IMR-90 (cell line): ENCODE results near the gene RHOD.

ENCODE experiments used
- BHLHE40 ChIP-seq: fragments of 150-350 bp; IDR thresholded peaks from 2 replicates; pipeline ENCODE4 v1.6.1; 2016; ENCODE audit warnings: mild to moderate bottlenecking, low read depth, low read length
- CEBPB ChIP-seq: IDR thresholded peaks from 2 replicates; pipeline ENCODE4 v1.6.1; 2012; ENCODE audit warnings: low read depth, low read length, improper control_type of control experiment
- CHD1 ChIP-seq: IDR thresholded peaks from 2 replicates; pipeline ENCODE4 v1.6.1; 2012; ENCODE audit warnings: low read depth, low read length, improper control_type of control experiment
- ELK1 ChIP-seq: fragments of 150-350 bp; IDR thresholded peaks from 2 replicates; pipeline ENCODE4 v1.6.1; 2016; ENCODE audit warnings: low read depth, mild to moderate bottlenecking, low read length, moderate library complexity, borderline replicate concordance
- FOS ChIP-seq: fragments of 150-350 bp; IDR thresholded peaks from 2 replicates; pipeline ENCODE4 v1.6.1; 2016; ENCODE audit warnings: low read depth, low read length
- MAFK ChIP-seq: IDR thresholded peaks from 2 replicates; pipeline ENCODE4 v1.6.1; 2012; ENCODE audit warnings: low read depth, low read length, improper control_type of control experiment
- MAZ ChIP-seq: IDR thresholded peaks from 2 replicates; pipeline ENCODE4 v1.6.1; 2012; ENCODE audit warnings: low read depth, mild to moderate bottlenecking, low read length, improper control_type of control experiment, moderate library complexity, borderline replicate concordance
- POLR2A ChIP-seq: IDR thresholded peaks from 2 replicates; pipeline ENCODE4 v1.6.1; 2012; ENCODE audit warnings: mild to moderate bottlenecking, low read depth, low read length
- RAD21 ChIP-seq: IDR thresholded peaks from 2 replicates; pipeline ENCODE4 v1.6.1; 2012; ENCODE audit warnings: low read length, improper control_type of control experiment
- RCOR1 ChIP-seq: IDR thresholded peaks from 2 replicates; pipeline ENCODE4 v1.6.1; 2012; ENCODE audit warnings: mild to moderate bottlenecking, low read length, improper control_type of control experiment; ENCODE audit not compliant: insufficient replicate concordance
- RFX5 ChIP-seq: IDR thresholded peaks from 2 replicates; pipeline ENCODE4 v1.8.0; 2012; ENCODE audit warnings: low read depth, mild to moderate bottlenecking, low read length, moderate library complexity
- SMC3 ChIP-seq: fragments of 150-350 bp; IDR thresholded peaks from 2 replicates; pipeline ENCODE4 v1.6.1; 2016; ENCODE audit warnings: low read depth, mild to moderate bottlenecking, antibody characterized with exemption, low read length, moderate library complexity
- TF ChIP-seq, protein P1 (sequence below): conservative IDR thresholded peaks from 2 replicates; pipeline ENCODE4 v1.5.1; 2012; ENCODE audit warnings: mild to moderate bottlenecking, low read depth, low read length, improper control_type of control experiment
- TF ChIP-seq, protein P2 (sequence below): fragments of 150-350 bp; IDR thresholded peaks from 2 replicates; pipeline ENCODE4 v1.6.1; 2017; ENCODE audit warnings: mild to moderate bottlenecking, antibody characterized with exemption, low read length, low read depth

DNA sequence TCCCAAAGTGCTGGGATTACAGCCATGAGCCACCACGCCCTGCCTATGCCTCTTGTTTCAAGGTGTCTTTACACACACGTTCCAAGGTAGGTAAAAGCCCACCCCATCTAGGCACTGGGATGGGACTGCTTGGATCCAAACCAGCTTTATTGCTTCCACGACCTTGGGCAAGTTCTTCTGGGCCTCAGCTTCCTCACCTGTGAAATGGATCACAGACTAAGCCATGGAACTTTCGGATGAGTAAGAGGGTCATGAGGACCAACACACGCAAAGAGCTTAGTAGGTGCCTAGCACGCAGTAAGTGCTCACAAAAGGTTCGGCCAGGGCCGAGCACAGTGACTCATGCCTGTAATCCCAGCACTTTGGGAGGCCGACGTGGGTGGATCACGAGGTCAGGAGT is 15.6 kb downstream of the RHOD start:
- TF ChIP-seq, protein P1, sequence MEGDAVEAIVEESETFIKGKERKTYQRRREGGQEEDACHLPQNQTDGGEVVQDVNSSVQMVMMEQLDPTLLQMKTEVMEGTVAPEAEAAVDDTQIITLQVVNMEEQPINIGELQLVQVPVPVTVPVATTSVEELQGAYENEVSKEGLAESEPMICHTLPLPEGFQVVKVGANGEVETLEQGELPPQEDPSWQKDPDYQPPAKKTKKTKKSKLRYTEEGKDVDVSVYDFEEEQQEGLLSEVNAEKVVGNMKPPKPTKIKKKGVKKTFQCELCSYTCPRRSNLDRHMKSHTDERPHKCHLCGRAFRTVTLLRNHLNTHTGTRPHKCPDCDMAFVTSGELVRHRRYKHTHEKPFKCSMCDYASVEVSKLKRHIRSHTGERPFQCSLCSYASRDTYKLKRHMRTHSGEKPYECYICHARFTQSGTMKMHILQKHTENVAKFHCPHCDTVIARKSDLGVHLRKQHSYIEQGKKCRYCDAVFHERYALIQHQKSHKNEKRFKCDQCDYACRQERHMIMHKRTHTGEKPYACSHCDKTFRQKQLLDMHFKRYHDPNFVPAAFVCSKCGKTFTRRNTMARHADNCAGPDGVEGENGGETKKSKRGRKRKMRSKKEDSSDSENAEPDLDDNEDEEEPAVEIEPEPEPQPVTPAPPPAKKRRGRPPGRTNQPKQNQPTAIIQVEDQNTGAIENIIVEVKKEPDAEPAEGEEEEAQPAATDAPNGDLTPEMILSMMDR = no peak
- TF ChIP-seq CHD1 = no peak
- TF ChIP-seq, protein P2, sequence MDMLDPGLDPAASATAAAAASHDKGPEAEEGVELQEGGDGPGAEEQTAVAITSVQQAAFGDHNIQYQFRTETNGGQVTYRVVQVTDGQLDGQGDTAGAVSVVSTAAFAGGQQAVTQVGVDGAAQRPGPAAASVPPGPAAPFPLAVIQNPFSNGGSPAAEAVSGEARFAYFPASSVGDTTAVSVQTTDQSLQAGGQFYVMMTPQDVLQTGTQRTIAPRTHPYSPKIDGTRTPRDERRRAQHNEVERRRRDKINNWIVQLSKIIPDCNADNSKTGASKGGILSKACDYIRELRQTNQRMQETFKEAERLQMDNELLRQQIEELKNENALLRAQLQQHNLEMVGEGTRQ = no peak
- no peak for TF ChIP-seq RAD21
- TF ChIP-seq POLR2A = no peak
- TF ChIP-seq RFX5 = no peak
- TF ChIP-seq CEBPB = no peak
- no peak for TF ChIP-seq BHLHE40
- no peak for TF ChIP-seq SMC3
- TF ChIP-seq MAFK = no peak
- TF ChIP-seq FOS = no peak
- no peak for TF ChIP-seq RCOR1
- TF ChIP-seq ELK1 = no peak
- TF ChIP-seq MAZ = no peak
